Nephron (organoid): ENCODE measurements around the gene FSCN2.

ENCODE experiments used
- H3K27ac Mint-ChIP-seq, 3 experiments: 2 replicates each; pipeline ENCODE4 v1.8.0; 2020; ENCODE audit warnings: mixed read lengths in 3 of 3, mild to moderate bottlenecking in 2 of 3, moderate library complexity in 1 of 3
- H3K27me3 Mint-ChIP-seq: 2 replicates; pipeline ENCODE4 v1.8.0; 2021; ENCODE audit warnings: low read depth, mild to moderate bottlenecking, moderate library complexity, mixed read lengths
- H3K36me3 Mint-ChIP-seq: 2 replicates; pipeline ENCODE4 v1.8.0; 2020; ENCODE audit warnings: low read depth, mixed read lengths
- H3K4me1 Mint-ChIP-seq: 2 replicates; pipeline ENCODE4 v1.8.0; 2020; ENCODE audit warnings: mixed read lengths
- H3K4me3 Mint-ChIP-seq, 3 experiments: 2 replicates each; pipeline ENCODE4 v1.8.0; 2020; ENCODE audit warnings: mild to moderate bottlenecking in 3 of 3, mixed read lengths in 3 of 3, moderate library complexity in 2 of 3
- H3K9me3 Mint-ChIP-seq: 2 replicates; pipeline ENCODE4 v1.8.0; 2020; ENCODE audit warnings: mixed read lengths
- CTCF ChIP-seq, 3 experiments: fragments of 200-600 bp; sonication (generic); IDR thresholded peaks; one replicate each; pipeline ENCODE4 v1.5.0; 2021; ENCODE audit warnings: antibody characterized with exemption in 3 of 3; ENCODE audit not compliant: unreplicated experiment in 3 of 3

FSCN2 gene

GRCh38 chr17:81489998-81490992 lies 37.9 kb upstream of the FSCN2 start:
- Mint-ChIP-seq H3K9me3 (no peaks in the 10 kb centered on the region), H3K4me1 (peaks cover 36% of the 10 kb centered on the region)
- no peak for TF ChIP-seq CTCF (IDR thresholded peaks at IDR 0.05; ENCODE audit: unreplicated experiment in 3 of 3)

GRCh38 chr17:81491181-81491581 lies 37.0 kb upstream of the FSCN2 start:
- TF ChIP-seq CTCF (IDR thresholded peaks at IDR 0.05; ENCODE audit: unreplicated experiment in 3 of 3): no peak
- H3K27me3 Mint-ChIP-seq: peaks cover 25% of the 10 kb centered on the region
- peaks cover 33% of the 10 kb centered on the region for H3K4me1 Mint-ChIP-seq
- peak overlapping the region in 2 of 3 experiments; percentile 34 to 50 for H3K4me3 Mint-ChIP-seq
- no peaks in the 10 kb centered on the region for H3K36me3 Mint-ChIP-seq
- H3K27ac Mint-ChIP-seq: peak overlapping the region; percentile 23 to 62 (median 26)
- H3K9me3 Mint-ChIP-seq: no peaks in the 10 kb centered on the region

More at GRCh38 chr17:81489998-81490992, 37.9 kb upstream of the FSCN2 start:
- Mint-ChIP-seq H3K36me3 (no peaks in the 10 kb centered on the region), H3K27ac (peak overlapping the region; percentile 83 to 95 (median 92)), H3K4me3 (peak overlapping the region; percentile 81 to 90 (median 83)), H3K27me3 (peaks cover 25% of the 10 kb centered on the region)

- TF ChIP-seq CTCF (IDR thresholded peaks at IDR 0.05; ENCODE audit: unreplicated experiment in 3 of 3): no peak
- Mint-ChIP-seq H3K4me3 (no peak overlapping the region), H3K4me1 (peaks cover 29% of the 10 kb centered on the region), H3K27me3 (peaks cover 25% of the 10 kb centered on the region), H3K27ac (peak overlapping the region in 1 of 3 experiments; percentile 72), H3K36me3 (no peaks in the 10 kb centered on the region), H3K9me3 (no peaks in the 10 kb centered on the region)
Observed at GRCh38 chr17:81491761-81492160, 36.4 kb upstream of the FSCN2 start.

GRCh38 chr17:81492202-81492601 lies 36.0 kb upstream of the FSCN2 start:
- Mint-ChIP-seq H3K9me3 (no peaks in the 10 kb centered on the region), H3K36me3 (no peaks in the 10 kb centered on the region), H3K4me3 (no peak overlapping the region), H3K4me1 (peaks cover 29% of the 10 kb centered on the region), H3K27me3 (peaks cover 25% of the 10 kb centered on the region), H3K27ac (peak overlapping the region in 1 of 3 experiments; percentile 72)
- no peak for TF ChIP-seq CTCF (IDR thresholded peaks at IDR 0.05; ENCODE audit: unreplicated experiment in 3 of 3)

DNA sequence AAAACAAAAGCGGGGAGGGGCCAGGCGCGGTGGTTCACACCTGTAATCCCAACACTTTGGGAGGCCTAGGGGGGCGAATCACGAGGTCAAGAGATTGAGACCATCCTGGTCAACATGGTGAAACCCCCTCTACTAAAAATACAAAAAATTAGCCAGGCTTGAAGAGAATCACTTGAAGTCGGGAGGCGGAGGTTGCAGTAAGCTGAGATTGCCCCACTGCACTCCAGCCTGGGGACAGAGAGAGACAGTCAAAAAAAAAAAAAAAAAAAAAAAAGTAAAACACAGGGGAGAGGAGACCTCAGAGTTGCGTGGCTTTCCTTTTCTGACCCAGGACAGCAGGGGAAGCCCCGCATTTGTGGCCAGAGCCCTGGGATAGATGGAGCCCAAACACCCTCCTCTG lies 35.5 kb upstream of the FSCN2 start:
- H3K36me3 Mint-ChIP-seq: no peaks in the 10 kb centered on the region
- H3K27ac Mint-ChIP-seq: peak overlapping the region in 1 of 3 experiments; percentile 59
- H3K27me3 Mint-ChIP-seq: peaks cover 25% of the 10 kb centered on the region
- H3K9me3 Mint-ChIP-seq: no peaks in the 10 kb centered on the region
- H3K4me1 Mint-ChIP-seq: peaks cover 29% of the 10 kb centered on the region
- no peak overlapping the region for H3K4me3 Mint-ChIP-seq
- TF ChIP-seq CTCF (IDR thresholded peaks at IDR 0.05; ENCODE audit: unreplicated experiment in 3 of 3): no peak
